GM19463 (cell line): ENCODE measurements around the gene IFT57.
A peak's percentile ranks its signal among the peaks of the same experiment; 100 is the strongest.

Source experiments
- ATAC-seq: cut with Tn5 transposase; IDR thresholded peaks from one replicate; pipeline ENCODE4 v1.9.1; 2021; ENCODE audit warnings: mild to moderate bottlenecking, moderate library complexity; ENCODE audit not compliant: unreplicated experiment

The IFT57 gene

DNA sequence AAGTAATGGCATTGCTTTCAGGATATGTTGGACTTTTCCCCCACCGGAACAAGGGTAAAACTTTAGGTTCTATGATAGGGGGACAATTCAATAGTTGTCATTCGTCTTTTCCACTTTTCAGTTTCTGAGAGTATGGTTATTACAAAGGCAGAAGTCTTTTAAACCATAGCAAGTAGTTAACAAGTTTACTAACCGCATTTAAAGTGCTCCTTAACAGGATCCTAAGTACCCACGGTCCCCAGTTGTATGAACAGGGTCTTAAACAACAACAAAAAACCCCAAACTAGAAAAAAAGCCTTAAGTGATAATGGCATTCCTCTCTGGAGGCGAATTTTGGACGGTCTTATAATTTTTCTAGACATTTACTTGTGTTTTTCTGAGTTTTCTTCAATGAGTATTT lies 831 bp downstream of the IFT57 start:
- no peak for ATAC-seq

DNA sequence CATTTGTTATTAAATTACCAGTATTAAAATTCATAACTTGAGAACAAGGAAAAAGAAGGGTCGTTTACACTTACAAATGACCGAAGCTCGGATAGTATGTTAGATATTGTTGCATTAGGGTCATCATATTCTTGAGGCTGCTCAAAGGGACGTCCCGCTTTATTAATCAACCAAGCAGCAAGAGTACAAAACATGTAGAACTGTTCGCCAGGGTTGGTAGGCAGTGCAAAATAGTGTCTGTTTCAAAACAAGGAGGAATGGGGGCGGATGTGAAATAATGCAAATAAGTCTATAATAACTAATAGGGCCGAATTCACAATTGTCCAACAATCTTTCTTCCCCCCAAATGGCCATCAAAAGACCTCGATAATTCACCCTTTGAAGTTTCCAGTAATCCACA lies 2.9 kb downstream of the IFT57 start:
- ATAC-seq = peak; percentile 12

DNA sequence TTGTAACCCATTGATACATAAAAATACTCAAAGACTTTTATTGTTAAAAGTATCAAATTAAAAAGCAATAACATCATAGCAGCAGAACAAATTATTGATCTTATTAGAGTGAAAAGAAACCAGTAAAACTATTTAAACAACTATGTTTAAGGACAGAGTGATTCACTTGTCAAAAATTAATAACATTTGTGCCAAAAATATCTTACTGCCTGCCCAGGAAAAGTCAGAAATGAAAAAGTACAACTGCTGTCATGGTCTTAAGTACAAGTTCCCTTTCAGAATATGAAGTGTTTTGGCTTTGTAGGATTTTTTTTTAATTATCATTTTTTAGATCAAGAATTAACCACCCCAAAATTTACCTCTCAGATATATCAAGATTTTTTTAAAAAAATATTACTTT lies 3.4 kb downstream of the IFT57 start:
- no peak for ATAC-seq

DNA sequence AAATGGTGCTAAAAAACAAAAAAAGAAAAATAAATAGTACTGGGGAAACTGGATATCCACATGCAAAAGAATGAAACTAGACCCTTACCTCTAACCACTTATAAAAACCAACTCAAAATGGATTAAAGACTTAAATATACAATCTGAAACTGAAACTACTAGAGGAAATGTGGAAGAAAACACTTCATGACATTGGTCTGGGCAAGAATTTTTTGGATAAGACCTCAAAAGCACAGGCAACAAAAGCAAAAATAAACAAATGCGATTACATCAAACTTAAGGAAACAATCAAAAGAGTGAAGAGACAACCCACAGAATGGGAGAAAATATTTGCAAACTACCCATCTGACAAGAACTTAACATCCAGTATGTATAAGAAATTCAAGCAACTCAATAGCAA lies 6.4 kb downstream of the IFT57 start:
- no peak for ATAC-seq

DNA sequence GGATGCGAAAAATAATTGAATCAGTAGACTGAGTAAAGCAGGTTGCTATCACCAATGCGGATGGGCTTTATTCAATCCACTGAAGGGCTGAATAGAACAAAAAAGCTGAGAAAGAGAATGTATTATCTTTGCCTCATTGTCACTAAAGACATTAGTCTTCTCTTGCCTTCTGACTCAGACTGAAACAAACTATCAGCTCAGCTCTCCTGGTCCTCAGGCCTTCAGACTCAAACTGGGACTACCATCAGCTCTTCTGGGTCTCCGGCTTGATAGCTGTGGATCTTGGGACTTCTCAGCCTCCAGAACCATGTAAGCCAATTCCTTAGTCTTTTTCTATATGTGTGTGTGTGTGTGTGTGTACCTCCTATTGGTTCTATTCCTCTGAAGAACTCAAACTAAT lies 12.6 kb downstream of the IFT57 start:
- peak; percentile 65 for ATAC-seq

DNA sequence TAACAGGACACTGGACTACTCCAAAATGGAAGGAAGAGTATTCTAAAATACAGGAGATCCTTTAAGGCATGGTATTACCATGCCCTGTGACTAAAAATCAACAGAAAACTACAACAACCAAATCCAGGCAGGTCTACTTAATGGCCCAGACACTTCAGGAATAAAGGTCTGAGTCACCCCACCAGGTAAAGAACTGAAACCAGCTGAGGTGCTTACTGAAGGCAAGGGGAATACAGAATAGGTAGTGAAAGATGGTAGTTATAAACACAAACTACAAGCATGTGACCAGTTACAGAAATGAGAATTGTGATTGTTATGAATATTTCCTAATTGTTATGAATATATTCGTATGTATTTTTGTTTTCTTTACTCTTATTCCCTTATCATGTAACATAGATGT lies 13.4 kb downstream of the IFT57 start:
- peak; percentile 91 for ATAC-seq

DNA sequence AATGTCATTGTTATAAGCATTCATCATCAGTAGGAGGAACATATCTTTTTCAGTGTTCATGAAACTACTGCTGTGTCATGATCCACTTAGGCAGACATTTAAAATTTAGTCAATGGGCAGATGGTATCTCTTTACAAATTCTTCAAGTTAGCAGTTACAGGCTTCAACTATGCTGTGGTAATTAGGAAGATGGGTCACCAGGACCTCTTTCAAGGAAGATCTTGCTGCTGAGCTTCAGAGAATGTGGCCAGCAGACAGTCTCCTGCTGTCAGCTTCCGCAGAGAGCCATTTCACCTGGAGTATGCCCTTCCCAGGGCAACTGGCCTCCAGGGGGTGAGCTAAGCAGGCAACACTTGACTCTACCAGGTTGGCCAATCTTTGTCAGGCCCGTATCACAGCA lies 19.4 kb downstream of the IFT57 start:
- no peak for ATAC-seq

DNA sequence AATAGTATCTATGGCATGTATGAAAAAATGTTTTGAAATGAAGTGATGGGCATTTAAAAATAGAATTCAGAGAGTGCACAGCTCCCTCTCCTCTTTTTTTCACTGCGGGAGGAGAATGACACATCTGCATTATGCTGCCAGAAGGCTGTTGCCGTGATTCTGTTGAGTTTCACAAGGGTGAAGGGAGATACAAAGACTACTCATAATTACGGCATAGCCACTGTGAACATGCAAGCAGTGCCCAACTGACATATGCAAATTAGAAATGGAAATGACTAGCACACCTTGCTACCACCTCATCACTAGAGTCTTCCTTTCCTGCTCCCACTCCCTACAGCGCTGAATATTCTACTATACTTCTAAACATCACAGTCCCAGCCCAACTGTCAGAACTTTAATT lies 20.1 kb downstream of the IFT57 start:
- no peak for ATAC-seq

DNA sequence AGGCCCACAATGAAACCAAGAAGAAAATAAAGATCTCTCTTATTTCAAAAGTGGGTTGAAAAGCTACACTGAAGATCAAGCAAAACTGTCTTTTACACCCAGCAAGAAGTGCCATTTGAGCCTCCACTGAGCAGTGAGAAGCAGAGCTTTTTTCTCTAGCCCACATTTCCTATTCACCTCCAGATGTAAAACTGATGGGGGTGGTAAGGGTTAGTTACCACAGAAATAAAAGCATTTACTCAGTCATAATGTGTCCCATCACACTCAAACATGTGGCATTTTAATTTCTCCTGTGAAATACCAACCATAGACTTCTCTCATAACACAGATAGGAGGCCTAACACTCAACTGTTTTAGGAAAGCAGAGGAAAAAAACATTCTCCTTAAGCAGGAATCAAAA lies 21.0 kb downstream of the IFT57 start:
- ATAC-seq = no peak

DNA sequence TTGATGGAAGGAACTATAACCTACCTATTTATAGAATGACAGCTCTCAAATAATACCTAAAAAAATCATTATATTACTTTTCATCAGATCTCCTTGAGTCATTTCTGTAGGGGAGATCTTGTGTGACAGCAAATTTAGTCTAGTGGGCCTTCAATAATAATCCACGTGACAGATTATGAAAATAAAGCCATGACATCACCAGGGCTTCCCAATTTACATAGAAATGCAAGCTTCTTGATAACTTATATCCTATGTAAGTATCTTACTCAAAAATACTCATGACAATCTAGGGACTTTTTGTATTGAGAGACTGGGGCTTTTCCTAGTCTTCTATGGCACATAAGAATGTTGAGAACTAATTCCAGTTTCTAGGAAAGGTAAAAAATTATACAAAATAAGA lies 21.6 kb downstream of the IFT57 start:
- no peak for ATAC-seq

DNA sequence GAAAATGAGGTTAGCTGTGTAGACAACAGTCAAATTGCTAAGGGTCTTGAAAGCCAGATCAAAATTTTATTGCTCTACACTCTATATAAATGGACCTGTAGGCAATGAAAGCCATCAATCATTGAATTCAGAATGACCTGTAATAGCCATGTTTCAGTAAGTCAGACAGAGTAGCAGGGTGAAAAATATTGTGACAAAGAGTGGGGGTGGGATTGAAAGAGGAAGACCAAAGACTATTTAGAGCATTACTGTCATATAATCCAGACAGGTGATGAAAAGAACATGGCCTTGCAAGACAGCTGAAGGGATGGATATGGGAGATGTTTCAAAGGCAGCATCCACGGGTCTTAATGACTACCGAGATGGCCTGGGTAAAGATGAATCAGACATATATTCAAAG lies 22.2 kb downstream of the IFT57 start:
- ATAC-seq = no peak

DNA sequence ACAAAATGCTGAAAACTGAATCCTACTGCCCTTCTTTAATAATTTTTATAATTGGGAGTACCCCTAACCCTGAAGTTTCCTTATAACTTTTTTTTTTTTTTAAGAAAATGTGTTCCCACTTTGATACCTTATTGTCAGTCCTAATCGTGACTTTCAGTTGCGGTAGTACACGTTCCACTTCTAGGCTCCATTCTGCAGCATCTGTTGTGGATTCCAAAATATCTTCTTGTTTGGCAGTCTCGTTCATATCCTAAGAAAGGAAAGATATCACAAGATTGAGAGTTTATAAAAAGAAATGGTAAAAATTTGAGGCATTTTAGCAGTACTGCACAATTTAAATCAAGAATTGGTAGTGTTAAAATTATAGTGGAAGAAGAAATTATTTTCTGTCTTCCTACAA lies 30.8 kb downstream of the IFT57 start:
- ATAC-seq = no peak

DNA sequence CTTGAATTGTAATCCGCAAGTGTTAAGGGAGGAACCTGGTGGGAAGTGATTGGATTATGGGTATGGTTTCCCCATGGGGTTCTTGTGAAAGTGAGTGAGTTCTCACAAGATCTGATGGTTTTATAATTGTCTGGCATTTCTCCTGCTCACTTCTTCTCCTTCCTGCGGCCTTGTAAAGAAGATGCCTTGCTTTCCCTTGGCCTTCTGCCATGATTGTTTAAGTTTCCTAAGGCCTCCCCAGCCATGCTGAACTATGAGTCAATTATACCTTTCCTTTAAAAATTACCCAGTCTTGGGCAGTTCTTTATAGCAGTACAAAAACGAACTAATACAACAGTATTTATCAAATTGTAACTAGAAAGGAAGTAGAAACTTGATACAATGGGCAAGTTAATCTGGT lies 31.9 kb downstream of the IFT57 start:
- no peak for ATAC-seq

DNA sequence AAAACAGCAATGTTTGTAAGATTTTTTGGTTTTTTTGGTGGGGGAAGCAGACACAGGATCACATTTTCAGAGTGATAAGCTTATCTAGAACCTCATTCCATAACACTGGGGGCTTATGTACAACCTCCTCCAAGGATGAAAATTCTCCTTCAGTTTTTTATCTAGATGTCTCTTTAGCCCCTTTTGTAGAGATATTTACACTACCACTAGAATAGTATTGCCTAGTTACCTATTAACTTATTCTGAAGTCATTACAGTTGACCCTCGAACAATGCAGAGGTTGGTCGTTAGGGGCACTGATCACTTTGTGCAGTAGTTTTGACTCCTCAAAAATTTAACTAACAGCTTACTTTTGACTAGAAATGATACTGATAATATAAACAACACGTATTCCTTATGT lies 32.8 kb downstream of the IFT57 start:
- no peak for ATAC-seq

DNA sequence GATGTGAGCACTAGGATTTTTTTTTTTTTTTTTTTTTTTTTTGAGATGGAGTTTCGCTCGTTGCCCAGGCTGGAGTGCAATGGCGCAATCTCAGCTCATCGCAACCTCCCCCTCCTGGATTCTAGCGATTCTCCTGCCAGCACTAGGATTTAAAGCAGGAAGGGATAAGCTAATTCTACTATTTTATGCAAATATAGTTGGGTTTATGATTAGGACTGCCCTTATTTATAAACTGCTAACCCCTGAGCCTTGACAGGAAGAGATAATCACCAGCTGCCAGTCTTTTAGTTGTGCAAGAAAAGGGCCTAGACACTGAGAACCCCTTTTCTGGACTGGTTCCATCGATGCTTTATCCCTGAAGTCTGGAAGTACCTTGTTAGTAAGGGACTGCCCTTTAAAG lies 36.7 kb downstream of the IFT57 start:
- ATAC-seq = no peak

DNA sequence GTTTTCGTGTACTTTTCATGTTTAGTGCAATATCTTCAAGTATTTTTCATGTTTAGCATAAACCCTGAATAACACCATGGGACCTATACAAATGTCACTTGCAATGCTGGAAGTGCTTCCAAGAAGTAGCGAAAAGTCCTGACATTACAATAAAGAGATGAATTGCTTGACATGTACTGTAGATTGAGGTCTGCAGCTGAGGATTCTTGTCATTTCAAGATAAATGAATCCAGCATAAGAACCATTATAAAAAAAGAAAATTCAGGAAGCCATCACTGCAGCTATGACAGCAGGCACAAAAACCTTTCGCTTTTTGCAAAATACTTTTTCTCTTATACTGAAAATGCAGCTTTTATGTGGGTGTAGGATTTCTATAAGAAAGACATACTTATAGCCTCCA lies 37.4 kb downstream of the IFT57 start:
- no peak for ATAC-seq

DNA sequence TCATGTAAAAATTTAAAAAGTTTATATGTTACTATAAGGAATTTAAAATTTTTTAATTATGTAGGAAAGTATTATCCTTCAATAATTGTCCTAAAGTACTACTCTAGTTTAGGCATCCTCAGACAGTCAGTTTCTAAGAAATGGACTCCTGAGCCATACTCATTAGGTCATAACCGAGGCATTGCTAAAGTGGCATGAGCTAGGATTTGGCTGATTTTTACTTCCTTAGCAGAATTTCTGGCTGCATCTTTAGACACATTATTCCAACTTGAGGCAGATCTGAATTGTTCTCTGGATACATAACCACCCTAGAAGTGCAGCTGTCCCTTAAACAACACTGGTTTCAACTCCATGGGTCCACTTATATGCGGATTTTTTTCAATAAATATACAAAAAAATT lies 38.3 kb downstream of the IFT57 start:
- ATAC-seq = no peak

DNA sequence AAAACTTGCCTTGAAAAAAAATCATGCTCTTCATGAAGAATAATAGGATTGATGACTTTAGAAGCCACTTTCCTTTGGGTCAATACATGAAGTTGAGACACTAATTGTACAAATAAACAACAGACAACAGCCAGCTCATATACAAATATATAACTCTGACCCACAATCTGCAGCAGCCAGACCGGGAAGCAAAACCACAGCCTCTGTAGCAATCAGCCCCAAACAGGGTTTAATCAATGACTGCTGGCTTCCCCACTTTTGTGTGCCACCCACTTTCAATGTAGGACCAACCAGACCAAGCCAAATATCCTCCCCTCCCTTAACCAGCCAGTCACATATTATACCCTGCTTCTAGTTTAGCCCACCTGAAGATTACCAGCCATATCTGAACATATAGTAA lies 39.0 kb downstream of the IFT57 start:
- ATAC-seq = no peak

DNA sequence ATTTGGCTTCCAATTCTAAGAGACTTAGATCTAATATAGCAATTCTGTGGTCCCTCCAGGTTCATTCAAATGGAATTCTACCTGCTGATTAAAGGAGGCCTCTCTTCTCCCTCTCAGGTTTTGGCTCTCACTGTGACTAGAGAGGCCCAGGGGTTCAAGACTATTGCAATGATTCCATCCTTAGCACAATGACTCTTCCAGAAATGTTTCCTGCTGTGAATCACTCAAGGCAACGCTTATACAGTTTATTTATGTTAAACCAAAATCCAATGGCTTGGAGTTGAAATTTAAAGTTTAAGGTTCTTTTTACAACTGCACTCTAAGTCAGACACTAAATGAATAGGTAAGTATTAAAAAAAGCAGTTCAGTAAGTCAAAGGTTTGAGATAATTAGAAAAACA lies 39.9 kb downstream of the IFT57 start:
- no peak for ATAC-seq

DNA sequence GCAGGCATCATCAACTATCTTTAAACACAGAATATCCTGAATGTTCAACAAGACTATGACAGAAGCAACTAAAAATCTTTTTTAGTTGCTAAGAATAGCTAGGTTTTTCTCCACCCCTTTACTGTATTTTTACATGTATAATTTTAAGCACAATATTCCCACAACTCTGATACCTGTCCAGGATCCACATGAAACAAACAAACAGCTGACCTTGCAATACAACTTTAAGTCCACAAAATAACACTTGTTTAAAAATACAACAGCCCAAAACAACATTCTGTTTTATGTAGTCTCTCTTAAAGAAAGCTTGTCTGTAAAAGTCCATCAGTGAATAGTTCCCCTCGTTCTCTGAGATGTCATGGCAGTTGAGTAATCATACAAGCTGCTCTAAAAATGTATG lies 41.1 kb downstream of the IFT57 start:
- ATAC-seq = no peak

DNA sequence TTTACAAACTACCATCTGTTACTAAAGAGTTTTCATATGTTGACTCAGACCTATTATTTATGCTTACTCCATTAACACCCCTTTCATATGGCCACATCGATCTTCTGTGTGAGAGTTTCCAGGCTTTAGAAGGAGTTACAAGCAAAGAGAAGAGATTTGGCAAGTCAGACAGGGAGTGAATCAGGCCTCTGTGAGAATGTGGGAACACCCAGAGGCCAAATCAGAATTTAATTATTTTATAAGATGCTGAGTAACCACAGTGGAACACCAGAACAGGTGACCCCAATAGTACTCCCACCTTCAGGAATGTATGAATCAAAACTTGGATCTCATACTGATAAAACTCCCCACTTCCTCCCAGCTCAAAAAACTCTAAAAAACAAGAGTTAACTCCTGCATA lies 42.0 kb downstream of the IFT57 start:
- no peak for ATAC-seq

DNA sequence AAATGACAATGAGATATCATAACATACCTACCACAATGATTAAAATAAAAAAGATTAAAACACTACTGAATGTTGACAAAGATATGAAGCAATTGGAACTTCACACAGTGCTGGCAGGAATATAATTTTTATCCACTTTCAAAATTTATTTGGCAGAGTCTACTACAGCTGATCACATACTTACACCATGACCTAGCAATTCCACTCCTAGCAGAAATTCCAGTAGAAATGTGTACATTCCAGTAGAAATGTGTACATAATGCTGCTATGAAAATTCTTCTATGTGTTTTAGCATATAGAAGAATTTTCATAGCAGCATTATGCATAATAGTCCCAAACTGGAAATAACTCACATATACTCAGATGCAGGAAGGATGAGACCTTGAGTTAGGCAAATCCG lies 43.5 kb downstream of the IFT57 start:
- ATAC-seq = no peak

DNA sequence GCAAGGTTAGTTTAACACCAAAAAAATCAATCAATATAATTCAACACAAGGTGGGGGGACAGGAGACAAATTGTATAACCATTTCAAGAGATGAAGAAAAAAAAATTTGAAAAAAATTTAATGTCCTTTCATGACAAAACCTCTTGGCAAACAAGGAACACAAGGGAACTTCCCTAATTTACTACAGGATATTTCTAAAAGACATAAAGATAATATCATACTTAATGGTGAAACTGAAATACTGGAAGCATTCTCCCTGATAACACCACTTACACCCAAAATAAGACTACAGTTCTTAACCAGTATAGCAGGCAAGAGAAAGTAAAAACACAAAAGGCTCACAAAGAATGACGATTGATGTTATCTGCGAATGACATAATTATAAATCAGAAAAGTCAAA lies 44.7 kb downstream of the IFT57 start:
- ATAC-seq = no peak

DNA sequence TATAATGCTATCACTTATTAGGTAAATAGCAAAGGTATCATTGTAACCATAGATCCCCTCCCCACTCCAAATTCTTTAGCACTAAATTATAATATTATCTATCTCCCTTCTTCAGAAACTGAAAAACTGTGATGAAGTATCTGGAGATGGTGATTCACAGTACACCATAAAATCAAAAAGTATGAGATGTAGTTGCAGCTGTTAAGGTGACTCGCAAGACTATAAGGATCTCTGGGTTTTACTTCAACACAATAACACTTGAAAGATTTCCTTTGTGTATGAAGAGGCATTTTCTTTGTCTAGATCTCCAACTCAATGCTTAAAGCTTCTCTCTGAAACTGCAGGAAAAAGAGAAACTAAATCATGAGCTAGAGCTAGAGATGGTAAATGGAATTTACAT lies 46.9 kb downstream of the IFT57 start:
- no peak for ATAC-seq
